Astrocyte (in vitro differentiated cells and primary cell): Measurements from ENCODE around the gene COPS6. TPM values are rescaled to one million over a fixed set of nuclear protein-coding genes. Genes with fewer than 3 reads are reported as not detected.
A peak's percentile ranks its signal among the peaks of the same experiment; 100 is the strongest.

Source experiments
- DNase-seq: peaks from one replicate; pipeline ENCODE4 v3.0.0-alpha.2; 2010; ENCODE audit warnings: low read depth
- FAIRE-seq: peaks from 2 replicates; lab custom pipeline; 2011; peaks lifted over from hg19 to GRCh38; lab: Jason Lieb, UNC
- H2AFZ ChIP-seq: 2 replicates; pipeline ENCODE4 v1.6.0; 2012; ENCODE audit warnings: low read depth, low read length, inconsistent platforms
- H3K27ac ChIP-seq: 2 replicates; pipeline ENCODE4 v1.5.1; 2011; ENCODE audit warnings: low read depth, low read length, inconsistent platforms
- H3K27me3 ChIP-seq: 2 replicates; pipeline ENCODE4 v1.6.0; 2011; ENCODE audit warnings: low read length, inconsistent platforms; ENCODE audit not compliant: insufficient read depth
- H3K36me3 ChIP-seq: 2 replicates; pipeline ENCODE4 v1.5.1; 2011; ENCODE audit warnings: low read length, inconsistent platforms; ENCODE audit not compliant: insufficient read depth
- H3K4me1 ChIP-seq: 2 replicates; pipeline ENCODE4 v1.5.1; 2011; ENCODE audit warnings: low read length, inconsistent platforms; ENCODE audit not compliant: insufficient read depth
- H3K4me2 ChIP-seq: 2 replicates; pipeline ENCODE4 v1.6.0; 2012; ENCODE audit warnings: low read length, inconsistent platforms
- H3K4me3 ChIP-seq: 2 replicates; pipeline ENCODE4 v1.5.1; 2011; ENCODE audit warnings: low read depth, mild to moderate bottlenecking, low read length, inconsistent platforms; ENCODE audit not compliant: insufficient read depth
- H3K79me2 ChIP-seq: 2 replicates; pipeline ENCODE4 v1.6.0; 2012; ENCODE audit warnings: mild to moderate bottlenecking, low read length, inconsistent platforms; ENCODE audit not compliant: insufficient read depth
- H3K9ac ChIP-seq: 2 replicates; pipeline ENCODE4 v1.6.0; 2012; ENCODE audit warnings: mild to moderate bottlenecking, low read length, inconsistent platforms
- H3K9me3 ChIP-seq: 2 replicates; pipeline ENCODE4 v1.5.1; 2012; ENCODE audit warnings: low read depth, mild to moderate bottlenecking, low read length, inconsistent platforms; ENCODE audit not compliant: insufficient read depth
- H4K20me1 ChIP-seq: 2 replicates; pipeline ENCODE4 v1.6.0; 2012; ENCODE audit warnings: low read length, inconsistent platforms; ENCODE audit not compliant: insufficient read depth
- H3K27ac Mint-ChIP-seq: one replicate; pipeline ENCODE4 v1.8.0; 2021; ENCODE audit warnings: mild to moderate bottlenecking, mixed read lengths; ENCODE audit not compliant: unreplicated experiment
- H3K27me3 Mint-ChIP-seq: one replicate; pipeline ENCODE4 v1.8.0; 2021; ENCODE audit warnings: low read depth, mixed read lengths; ENCODE audit not compliant: unreplicated experiment
- H3K36me3 Mint-ChIP-seq: one replicate; pipeline ENCODE4 v1.8.0; 2021; ENCODE audit warnings: low read depth, mixed read lengths; ENCODE audit not compliant: unreplicated experiment
- H3K4me1 Mint-ChIP-seq: one replicate; pipeline ENCODE4 v1.8.0; 2021; ENCODE audit warnings: low read depth, mixed read lengths; ENCODE audit not compliant: unreplicated experiment
- H3K4me3 Mint-ChIP-seq: one replicate; pipeline ENCODE4 v1.8.0; 2021; ENCODE audit warnings: mild to moderate bottlenecking, moderate library complexity, mixed read lengths; ENCODE audit not compliant: unreplicated experiment
- H3K9me3 Mint-ChIP-seq: one replicate; pipeline ENCODE4 v1.8.0; 2021; ENCODE audit warnings: mild to moderate bottlenecking, mixed read lengths; ENCODE audit not compliant: unreplicated experiment
- CTCF ChIP-seq: IDR thresholded peaks from 2 replicates; pipeline ENCODE4 v1.5.1; 2011; ENCODE audit warnings: low read depth, mild to moderate bottlenecking, inconsistent platforms, low read length, moderate library complexity; ENCODE audit not compliant: insufficient read depth
- EZH2 ChIP-seq: IDR thresholded peaks from 2 replicates; pipeline ENCODE4 v1.6.1; 2012; ENCODE audit warnings: mild to moderate bottlenecking, low read length, inconsistent platforms; ENCODE audit not compliant: insufficient read depth
- total RNA-seq: library from RNA; stranded (reverse); gene quantifications from 2 replicates; pipeline ENCODE4 v1.2.1, GENCODE V29; 2021

COPS6 gene
- total RNA-seq, 1 donor from 2014 or later: 95.3 TPM

GRCh38 chr7:100087055-100087750 is 1.6 kb upstream of the COPS6 start:
- H3K79me2 ChIP-seq: peaks cover 37% of the 10 kb centered on the region
- peak overlapping the region; percentile 95 for H3K4me3 Mint-ChIP-seq
- TF ChIP-seq CTCF (no peak), EZH2 (no peak)
- peaks cover 9% of the 10 kb centered on the region for H3K36me3 Mint-ChIP-seq
- H3K36me3 ChIP-seq: peaks cover 20% of the 10 kb centered on the region
- peaks cover 14% of the 10 kb centered on the region for H3K4me1 Mint-ChIP-seq
- peak overlapping the region; percentile 84 for H3K27ac ChIP-seq
- DNase-seq (peak; percentile 97), FAIRE-seq (peak; percentile 96)
- H4K20me1 ChIP-seq: peaks cover 18% of the 10 kb centered on the region
- H3K27me3 ChIP-seq: no peaks in the 10 kb centered on the region
- no peaks in the 10 kb centered on the region for H3K9me3 Mint-ChIP-seq
- no peak overlapping the region for H2AFZ ChIP-seq
- H3K4me2 ChIP-seq: peak overlapping the region; percentile 63
- peak overlapping the region; percentile 49 for H3K9ac ChIP-seq
- H3K9me3 ChIP-seq: no peaks in the 10 kb centered on the region
- no peaks in the 10 kb centered on the region for H3K27me3 Mint-ChIP-seq
- H3K4me3 ChIP-seq: no peak overlapping the region
- H3K27ac Mint-ChIP-seq: peak overlapping the region; percentile 44
- H3K4me1 ChIP-seq: peaks cover 53% of the 10 kb centered on the region

GRCh38 chr7:100088095-100088620 is 611 bp upstream of the COPS6 start:
- DNase-seq: no peak
- Histone ChIP-seq H3K36me3 (peaks cover 30% of the 10 kb centered on the region), H3K9ac (peak overlapping the region; percentile 97), H3K27me3 (no peaks in the 10 kb centered on the region), H3K4me3 (peak overlapping the region; percentile 93), H3K4me1 (peaks cover 52% of the 10 kb centered on the region), H3K4me2 (peak overlapping the region; percentile 94), H3K9me3 (no peaks in the 10 kb centered on the region), H4K20me1 (peaks cover 28% of the 10 kb centered on the region), H3K27ac (peak overlapping the region; percentile 84), H3K79me2 (peaks cover 45% of the 10 kb centered on the region), H2AFZ (peak overlapping the region; percentile 77)
- H3K4me3 Mint-ChIP-seq: peak overlapping the region; percentile 95
- H3K27me3 Mint-ChIP-seq: no peaks in the 10 kb centered on the region
- H3K36me3 Mint-ChIP-seq: peaks cover 16% of the 10 kb centered on the region
- TF ChIP-seq CTCF (no peak), EZH2 (no peak)
- FAIRE-seq: no peak
- no peaks in the 10 kb centered on the region for H3K9me3 Mint-ChIP-seq
- H3K27ac Mint-ChIP-seq: peak overlapping the region; percentile 44
- H3K4me1 Mint-ChIP-seq: peaks cover 11% of the 10 kb centered on the region
